COLO829 (cell line): ENCODE measurements around the gene GAL3ST1.

Experiments used
- DNase-seq: peaks from one replicate; pipeline ENCODE4 v3.0.0; 2012; ENCODE audit warnings: low spot score

The GAL3ST1 gene

GRCh38 chr22:30535182-30535581 lies 39.3 kb downstream of the GAL3ST1 start:
- DNase-seq: no peak

- no peak for DNase-seq
Measured at GRCh38 chr22:30531651-30532608, 42.5 kb downstream of the GAL3ST1 start.

GRCh38 chr22:30526656-30527055 lies 47.8 kb downstream of the GAL3ST1 start:
- no peak for DNase-seq

- no peak for DNase-seq
Measured at GRCh38 chr22:30523646-30524489, 50.6 kb downstream of the GAL3ST1 start.

- DNase-seq: no peak
Measured at GRCh38 chr22:30521368-30522156, 52.9 kb downstream of the GAL3ST1 start.

GRCh38 chr22:30519842-30520425 lies 54.5 kb downstream of the GAL3ST1 start:
- no peak for DNase-seq

GRCh38 chr22:30516731-30517130 lies 57.7 kb downstream of the GAL3ST1 start:
- no peak for DNase-seq

- DNase-seq: no peak
Measured at GRCh38 chr22:30516273-30516672, 58.2 kb downstream of the GAL3ST1 start.

GRCh38 chr22:30514252-30514651 lies 60.2 kb downstream of the GAL3ST1 start:
- no peak for DNase-seq

GRCh38 chr22:30513462-30513861 lies 61.0 kb downstream of the GAL3ST1 start:
- no peak for DNase-seq

GRCh38 chr22:30511911-30512310 lies 62.6 kb downstream of the GAL3ST1 start:
- no peak for DNase-seq

GRCh38 chr22:30511109-30511508 lies 63.4 kb downstream of the GAL3ST1 start:
- no peak for DNase-seq

GRCh38 chr22:30508216-30508615 lies 66.2 kb downstream of the GAL3ST1 start:
- no peak for DNase-seq

GRCh38 chr22:30507670-30508069 lies 66.8 kb downstream of the GAL3ST1 start:
- DNase-seq: no peak

- DNase-seq: no peak
Measured at GRCh38 chr22:30506507-30506968, 67.9 kb downstream of the GAL3ST1 start.
